ENCODE data around the gene TMEM175. TPM values are rescaled to one million over a fixed set of nuclear protein-coding genes. Genes with fewer than 3 reads are reported as not detected.

Gene TMEM175
- total RNA-seq, 2 donors from 2014 or later: 40.2 to 65.3 TPM

GRCh38 chr4:964346-965025, 32.2 kb downstream of the TMEM175 start:
- Histone ChIP-seq H3K27me3 (no peaks in the 10 kb centered on the region), H3K27ac (no peak overlapping the region), H3K4me1 (peaks cover 10% of the 10 kb centered on the region), H3K4me3 (no peak overlapping the region), H3K36me3 (replicated peaks in 1 of 2; ENCODE audit: insufficient read depth in 1 of 2, low read depth in 2 of 2) (no peaks in the 10 kb centered on the region), H3K9me3 (no peaks in the 10 kb centered on the region)
- WGBS, 2 donors: 80 to 91% methylated on average over 1 to 23 of the region's 23 CpGs
- intact Hi-C loops (cut with DNase I): no loop called here
- no peak for TF ChIP-seq POLR2A (IDR thresholded peaks at IDR 0.05)
- no peak for TF ChIP-seq CTCF (IDR thresholded peaks at IDR 0.05)
- ATAC-seq (no peak), DNase-seq (no peak)

DNA sequence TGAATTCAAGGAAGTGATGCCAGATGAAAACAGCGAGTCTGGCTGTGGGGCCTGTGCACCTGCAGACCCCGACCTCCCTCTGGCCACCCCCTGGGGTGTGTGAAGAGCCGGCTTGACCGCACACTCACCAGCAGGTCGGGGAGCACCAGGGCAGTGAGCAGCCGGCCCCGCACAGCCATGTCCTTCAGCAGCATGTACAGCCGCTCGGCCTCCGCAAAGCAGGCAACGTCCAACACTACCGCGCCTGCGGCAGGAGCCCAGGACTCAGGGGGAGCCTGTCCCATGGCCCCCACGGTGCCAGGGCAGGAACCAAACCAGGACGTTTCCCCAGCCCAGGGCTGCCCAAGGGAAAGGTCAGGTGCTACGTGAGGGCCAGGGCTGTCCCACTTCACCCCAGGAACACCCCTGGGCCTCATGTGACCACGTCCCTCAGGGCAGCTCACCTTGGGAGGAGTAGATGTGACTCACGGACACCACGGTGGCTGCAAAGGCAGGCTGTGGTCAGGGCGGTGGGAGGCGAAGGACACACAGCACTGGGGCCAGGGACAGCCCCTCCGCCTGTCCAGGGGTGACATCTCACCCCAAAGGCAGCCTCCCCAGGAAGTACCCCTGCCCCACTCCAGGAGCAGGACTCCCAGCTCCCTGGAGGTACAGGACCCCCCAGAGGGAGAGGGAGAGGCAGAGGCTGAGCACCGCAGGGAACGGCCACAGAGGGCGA, 32.9 kb downstream of the TMEM175 start:
- WGBS, 2 donors: 95% methylated on average over 26 of the region's 26 CpGs; no CpG with 5 or more reads in 1 of the 2 donors
- no peak for TF ChIP-seq POLR2A (IDR thresholded peaks at IDR 0.05)
- no peak for TF ChIP-seq CTCF (IDR thresholded peaks at IDR 0.05)

GRCh38 chr4:965766-966134, 33.5 kb downstream of the TMEM175 start:
- H3K9me3 ChIP-seq: no peaks in the 10 kb centered on the region
- ATAC-seq: no peak
- H3K27ac ChIP-seq: no peak overlapping the region
- H3K36me3 ChIP-seq (replicated peaks in 1 of 2; ENCODE audit: insufficient read depth in 1 of 2, low read depth in 2 of 2): no peaks in the 10 kb centered on the region
- DNase-seq: no peak
- intact Hi-C loops (cut with DNase I): no loop called here
- H3K4me3 ChIP-seq: no peak overlapping the region
- WGBS, 2 donors: 90 to 100% methylated on average over 12 to 16 of the region's 21 CpGs
- TF ChIP-seq POLR2A (IDR thresholded peaks at IDR 0.05): no peak
- TF ChIP-seq CTCF (IDR thresholded peaks at IDR 0.05): no peak
- H3K4me1 ChIP-seq: peaks cover 10% of the 10 kb centered on the region
- no peaks in the 10 kb centered on the region for H3K27me3 ChIP-seq

More for the DNA sequence above, 32.9 kb downstream of the TMEM175 start:
- DNase-seq: no peak
- Histone ChIP-seq H3K4me1 (peaks cover 10% of the 10 kb centered on the region), H3K4me3 (no peak overlapping the region), H3K9me3 (no peaks in the 10 kb centered on the region), H3K27me3 (no peaks in the 10 kb centered on the region), H3K27ac (no peak overlapping the region), H3K36me3 (replicated peaks in 1 of 2; ENCODE audit: insufficient read depth in 1 of 2, low read depth in 2 of 2) (no peaks in the 10 kb centered on the region)
- no peak for ATAC-seq
- intact Hi-C loops (cut with DNase I): no loop called here

DNA sequence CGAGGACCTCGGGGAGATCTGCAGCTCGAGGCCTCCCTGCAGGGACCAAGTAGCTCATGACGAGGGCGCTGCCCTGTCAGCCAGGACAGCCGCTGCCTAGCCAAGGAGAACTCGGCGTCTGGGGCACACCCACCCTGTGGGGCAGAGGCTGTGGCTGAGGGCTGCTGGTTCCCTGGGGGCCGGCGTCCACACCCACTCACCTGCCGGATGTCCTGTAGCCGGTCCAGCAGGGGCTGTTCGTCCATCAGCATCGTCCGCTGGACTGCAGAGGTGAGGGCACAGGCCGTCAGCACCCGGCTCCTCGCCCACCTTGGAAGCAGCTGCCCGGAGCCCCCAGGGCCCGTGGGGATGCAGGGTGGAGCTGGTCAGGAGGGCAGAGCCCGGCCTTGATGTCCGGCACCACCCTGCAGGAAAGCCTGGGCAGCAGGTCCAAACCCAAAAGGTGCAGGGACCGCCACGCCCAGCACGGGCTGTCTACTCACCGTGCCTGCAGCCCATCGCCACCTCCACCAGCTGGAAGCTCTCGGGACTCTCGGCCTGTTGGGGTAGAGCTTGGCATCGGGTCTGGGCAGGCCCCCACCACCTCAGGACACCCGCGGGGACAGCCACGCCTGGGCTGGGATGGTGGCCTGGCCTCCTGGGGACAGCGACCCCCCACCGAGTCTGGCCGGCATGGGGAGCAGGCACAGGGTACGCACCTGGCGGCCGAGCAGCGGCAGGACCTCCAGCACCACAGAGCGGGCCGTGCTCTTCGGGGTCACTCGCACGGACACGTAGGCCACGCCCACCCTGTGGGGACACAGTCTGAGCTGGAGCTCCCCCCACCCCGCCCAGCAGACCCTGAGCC, 34.2 kb downstream of the TMEM175 start:
- H3K4me3 ChIP-seq: no peak overlapping the region
- no peak for DNase-seq
- H3K9me3 ChIP-seq: no peaks in the 10 kb centered on the region
- 90% methylated on average over 46 of the region's 48 CpGs; no CpG with 5 or more reads in 1 of the 2 donors for WGBS, 2 donors
- H3K36me3 ChIP-seq (replicated peaks in 1 of 2; ENCODE audit: insufficient read depth in 1 of 2, low read depth in 2 of 2): no peaks in the 10 kb centered on the region
- no peak overlapping the region for H3K27ac ChIP-seq
- intact Hi-C loops (cut with DNase I): no loop called here
- H3K27me3 ChIP-seq: no peaks in the 10 kb centered on the region
- peaks cover 15% of the 10 kb centered on the region for H3K4me1 ChIP-seq
- no peak for ATAC-seq
- TF ChIP-seq POLR2A (IDR thresholded peaks at IDR 0.05) (no peak), CTCF (IDR thresholded peaks at IDR 0.05) (no peak)

Measured in body of pancreas (tissue), 4 donors.